H1 (cell line): ENCODE measurements around the gene ZNF121. TPM values are rescaled to one million over a fixed set of nuclear protein-coding genes. Genes with fewer than 3 reads are reported as not detected.
A peak's percentile ranks its signal among the peaks of the same experiment; 100 is the strongest.

Experiments
- CTCF ChIA-PET: fragments of 300-600 bp; sonication (Branson Sonifier 250); formaldehyde crosslinking; loops from one replicate; lab custom pipeline; 2021; ENCODE audit not compliant: partially characterized antibody; lab: Charles Lee
- POLR2A ChIA-PET: fragments of 300-600 bp; sonication (Branson Sonifier 250); formaldehyde crosslinking; loops from one replicate; lab custom pipeline; 2021; ENCODE audit warnings: inconsistent platforms; ENCODE audit not compliant: partially characterized antibody; lab: Charles Lee
- DNase-seq, 2 experiments: peaks; one replicate each; pipeline versions ENCODE4 v3.0.0 to v3.0.0-alpha.2; 2010 to 2022; ENCODE audit warnings: low spot score in 2 of 2, low read depth in 1 of 2, mixed read lengths in 1 of 2
- FAIRE-seq: peaks from 2 replicates; lab custom pipeline; 2011; peaks lifted over from hg19 to GRCh38; lab: Jason Lieb, UNC
- H2AFZ ChIP-seq: 2 replicates; pipeline ENCODE4 v1.8.1; 2012; ENCODE audit warnings: low read length, inconsistent platforms
- H2AK5ac ChIP-seq: 2 replicates; pipeline ENCODE4 v1.6.1; 2013; ENCODE audit warnings: low read depth, low read length
- H2BK120ac ChIP-seq: replicated peaks from 2 replicates; pipeline ENCODE3; 2013; ENCODE audit warnings: low read depth, low read length, inconsistent platforms
- H2BK12ac ChIP-seq: 2 replicates; pipeline ENCODE4 v1.6.1; 2013; ENCODE audit warnings: low read depth, low read length
- H2BK15ac ChIP-seq: 2 replicates; pipeline ENCODE4 v1.6.1; 2013; ENCODE audit warnings: low read length
- H2BK20ac ChIP-seq: 2 replicates; pipeline ENCODE4 v1.6.1; 2013; ENCODE audit warnings: low read length
- H2BK5ac ChIP-seq: 2 replicates; pipeline ENCODE4 v1.6.1; 2013; ENCODE audit warnings: low read depth, low read length
- H3K14ac ChIP-seq: 2 replicates; pipeline ENCODE4 v1.6.1; 2013; ENCODE audit warnings: inconsistent platforms; ENCODE audit not compliant: insufficient read length
- H3K18ac ChIP-seq: 2 replicates; pipeline ENCODE4 v1.6.1; 2013; ENCODE audit warnings: low read length; ENCODE audit errors: extremely low read depth
- H3K23ac ChIP-seq: 2 replicates; pipeline ENCODE4 v1.6.1; 2013; ENCODE audit warnings: inconsistent platforms; ENCODE audit not compliant: insufficient read length
- H3K23me2 ChIP-seq: 2 replicates; pipeline ENCODE4 v1.6.1; 2013; ENCODE audit warnings: low read depth, low read length
- H3K27ac ChIP-seq: 2 replicates; pipeline ENCODE4 v1.6.1; 2011; ENCODE audit warnings: low read depth, low read length, inconsistent platforms
- H3K27me3 ChIP-seq, 4 experiments: replicated peaks in 1 of 4; 1 replicate in 1 of 4; 2 replicates in 3 of 4; pipeline versions ENCODE4 v1.6.1 to v1.8.1; 2011 to 2013; ENCODE audit warnings: low read length in 3 of 4, mild to moderate bottlenecking in 3 of 4, inconsistent platforms in 2 of 4, mixed read lengths in 2 of 4, moderate library complexity in 1 of 4; ENCODE audit not compliant: control insufficient read depth in 3 of 4, insufficient read depth in 3 of 4; ENCODE audit errors: extremely low read depth in 1 of 4
- H3K36me3 ChIP-seq, 4 experiments: 2 replicates each; pipeline versions ENCODE4 v1.6.1 to v1.8.1; 2011 to 2013; ENCODE audit warnings: mild to moderate bottlenecking in 4 of 4, low read length in 3 of 4, moderate library complexity in 2 of 4, control low read depth in 1 of 4, inconsistent platforms in 1 of 4; ENCODE audit not compliant: insufficient read depth in 4 of 4, control insufficient read depth in 2 of 4
- H3K4ac ChIP-seq: replicated peaks from 2 replicates; pipeline ENCODE3; 2013; ENCODE audit warnings: low read length, low read depth, mixed read lengths, inconsistent platforms; ENCODE audit not compliant: insufficient read length
- H3K4me1 ChIP-seq, 4 experiments: replicated peaks in 1 of 4; 1 replicate in 1 of 4; 2 replicates in 3 of 4; pipeline versions ENCODE4 v1.6.1 to v1.8.1; 2011 to 2013; ENCODE audit warnings: low read length in 3 of 4, inconsistent platforms in 2 of 4, mixed read lengths in 1 of 4; ENCODE audit not compliant: insufficient read depth in 4 of 4, control insufficient read depth in 3 of 4
- H3K4me2 ChIP-seq, 2 experiments: 2 replicates each; pipeline versions ENCODE4 v1.6.1 to v1.8.1; 2011 to 2013; ENCODE audit warnings: low read depth in 2 of 2, low read length in 2 of 2, control low read depth in 1 of 2, inconsistent platforms in 1 of 2, mild to moderate bottlenecking in 1 of 2; ENCODE audit not compliant: insufficient read depth in 1 of 2
- H3K4me3 ChIP-seq, 4 experiments: fragments of 200-600, 300-600 bp in 1 of 4; sonication (generic), shearing (Covaris generic), sonication (Bioruptor Twin) in 1 of 4; 2 replicates each; pipeline versions ENCODE4 v1.5.1 to v1.8.1; 2011 to 2016; ENCODE audit warnings: low read length in 4 of 4, low read depth in 3 of 4, control low read depth in 2 of 4, inconsistent platforms in 2 of 4, mild to moderate bottlenecking in 2 of 4, mixed read lengths in 1 of 4, moderate library complexity in 1 of 4; ENCODE audit not compliant: insufficient read depth in 2 of 4; ENCODE audit errors: extremely low read depth in 1 of 4
- H3K56ac ChIP-seq: replicated peaks from 2 replicates; pipeline ENCODE3; 2013; ENCODE audit warnings: low read depth, mild to moderate bottlenecking, mixed read lengths, low read length, inconsistent platforms; ENCODE audit not compliant: insufficient read length
- H3K79me1 ChIP-seq: 2 replicates; pipeline ENCODE4 v1.6.1; 2013; ENCODE audit warnings: low read depth, low read length, control low read depth
- H3K79me2 ChIP-seq, 2 experiments: 2 replicates each; pipeline versions ENCODE4 v1.6.1 to v1.8.1; 2012 to 2013; ENCODE audit warnings: low read length in 2 of 2, mild to moderate bottlenecking in 2 of 2, inconsistent platforms in 1 of 2; ENCODE audit not compliant: insufficient read depth in 2 of 2, control insufficient read depth in 1 of 2
- H3K9ac ChIP-seq, 4 experiments: replicated peaks in 1 of 4; 1 replicate in 1 of 4; 2 replicates in 3 of 4; pipeline versions ENCODE4 v1.6.1 to v1.8.1; 2011 to 2013; ENCODE audit warnings: low read depth in 3 of 4, low read length in 3 of 4, control low read depth in 2 of 4, mild to moderate bottlenecking in 2 of 4, moderate library complexity in 2 of 4, inconsistent platforms in 1 of 4; ENCODE audit errors: extremely low read depth in 1 of 4
- H3K9me3 ChIP-seq, 2 experiments: 2 replicates each; pipeline versions ENCODE4 v1.6.1 to v1.8.1; 2012 to 2013; ENCODE audit warnings: mild to moderate bottlenecking in 2 of 2, moderate library complexity in 2 of 2, control low read depth in 1 of 2, inconsistent platforms in 1 of 2, low read depth in 1 of 2, low read length in 1 of 2, mixed read lengths in 1 of 2; ENCODE audit not compliant: insufficient read depth in 2 of 2
- H4K20me1 ChIP-seq, 2 experiments: replicated peaks in 1 of 2; 2 replicates each; pipeline versions ENCODE3 to v1.8.1; 2011 to 2013; ENCODE audit warnings: inconsistent platforms in 2 of 2, low read length in 2 of 2, mild to moderate bottlenecking in 1 of 2; ENCODE audit not compliant: insufficient read depth in 2 of 2, control insufficient read depth in 1 of 2
- H4K5ac ChIP-seq: 2 replicates; pipeline ENCODE4 v1.6.1; 2013; ENCODE audit warnings: low read length, low read depth, mixed read lengths, inconsistent platforms; ENCODE audit not compliant: insufficient read length
- H4K8ac ChIP-seq: 2 replicates; pipeline ENCODE4 v1.8.0; 2013; ENCODE audit warnings: mild to moderate bottlenecking, moderate library complexity, low read length, inconsistent platforms; ENCODE audit not compliant: insufficient read depth; ENCODE audit errors: extremely low read depth
- H4K91ac ChIP-seq: replicated peaks from 2 replicates; pipeline ENCODE3; 2013; ENCODE audit warnings: low read length, mixed read lengths, inconsistent platforms; ENCODE audit not compliant: insufficient read length
- ATF3 ChIP-seq: IDR thresholded peaks from 2 replicates; pipeline ENCODE4 v1.6.1; 2011; ENCODE audit warnings: low read depth, mild to moderate bottlenecking, low read length; ENCODE audit not compliant: insufficient read depth
- BRCA1 ChIP-seq: IDR thresholded peaks from 2 replicates; pipeline ENCODE4 v1.6.1; 2012; ENCODE audit warnings: low read depth, low read length, improper control_type of control experiment
- SIN3A ChIP-seq, 2 experiments: IDR thresholded peaks in 1 of 2; conservative IDR thresholded peaks in 1 of 2; 2 replicates each; pipeline ENCODE4 v1.6.1; 2011 to 2012; ENCODE audit warnings: low read length in 2 of 2, improper control_type of control experiment in 1 of 2, low read depth in 1 of 2, mild to moderate bottlenecking in 1 of 2
- ZNF274 ChIP-seq: IDR thresholded peaks from 2 replicates; pipeline ENCODE4 v1.7.0; 2012; ENCODE audit warnings: low read length, borderline replicate concordance; ENCODE audit errors: extremely low read depth
- WGBS, 2 experiments: shearing (Covaris generic) in 1 of 2; methylation state at CpG; one replicate each; pipeline versions ENCODE4 v1.1.6 to v1.1.7; 2013 to 2015; ENCODE audit warnings: low lambda C conversion rate in 2 of 2, mixed read lengths in 2 of 2, inconsistent platforms in 1 of 2, low coverage in 1 of 2, missing lambda C conversion rate in 1 of 2; ENCODE audit not compliant: insufficient replicate concordance in 2 of 2, insufficient coverage in 1 of 2, insufficient read length in 1 of 2; ENCODE audit errors: extremely low coverage in 1 of 2, missing lambda C conversion rate in 1 of 2; 5-methylcytosine and 5-hydroxymethylcytosine counted together
- polyA plus RNA-seq, 7 experiments: library from polyadenylated mRNA; depleted of rRNA in 3 of 7; stranded (reverse) in 5 of 7; unstranded in 2 of 7; fragments of >200 nt in 5 of 7; fragments of 200-250 nt in 2 of 7; gene quantifications; 1 replicate in 5 of 7; 2 replicates in 1 of 7; 4 replicates in 1 of 7; pipeline versions ENCODE4 v1.2.1 to v1.2.3, GENCODE V29; 2011 to 2013; ENCODE audit warnings: missing spikeins in 2 of 7, mixed read lengths in 2 of 7
- total RNA-seq: library from RNA; stranded (reverse); fragmentation: NEBNext Ultra II Directional; extraction: Animal tissue kit (Norgen Biotek cat#: 25700); gene quantifications from 2 replicates; pipeline ENCODE4 v1.2.1, GENCODE V29; 2021

The ZNF121 gene
- total and polyA plus RNA-seq, 2 of the 8 experiments (the other 6 are each of a cell fraction or from before 2014, with no cell fraction given), result 22.2 to 220 TPM

- Histone ChIP-seq H3K4me3 (peak overlapping the region in 1 of 4 experiments; percentile 6; a peak in 1 of 8 replicates), H2BK20ac (no peak overlapping the region), H3K4ac (no peak overlapping the region), H3K14ac (no peak overlapping the region), H4K5ac (no peak overlapping the region), H2AFZ (no peak overlapping the region)
- CTCF ChIA-PET, result no interaction called here
- TF ChIP-seq ZNF274 (peak; percentile 25; the same call in 1 of the 2 replicates), BRCA1 (no peak), SIN3A (conservative IDR thresholded peaks at IDR 0.05 in 1 of 2, IDR thresholded peaks at IDR 0.05 in 1 of 2; ENCODE audit: low read depth in 1 of 2, low read length in 2 of 2) (no peak), ATF3 (no peak)
- TF ChIP-seq, all 59 proteins: peak for 1
- Histone ChIP-seq H3K4me2 (no peak overlapping the region), H2BK120ac (no peak overlapping the region), H3K9ac (no peak overlapping the region), H3K27me3 (no peaks in the 10 kb centered on the region), H2AK5ac (no peak overlapping the region), H3K23ac (no peak overlapping the region), H3K9me3 (peaks cover 79 to 86% of the 10 kb centered on the region in 2 experiments), H2BK5ac (no peak overlapping the region), H3K27ac (no peak overlapping the region), H3K4me1 (no peaks in the 10 kb centered on the region), H3K56ac (no peak overlapping the region), H3K79me2 (no peaks in the 10 kb centered on the region), H4K91ac (no peak overlapping the region), H2BK15ac (no peak overlapping the region), H3K23me2 (no peaks in the 10 kb centered on the region), H4K8ac (no peak overlapping the region), H3K36me3 (peaks cover 9 to 54% (median 31%) of the 10 kb centered on the region in 4 experiments), H2BK12ac (no peak overlapping the region), H3K18ac (no peak overlapping the region), H3K79me1 (no peaks in the 10 kb centered on the region), H4K20me1 (no peaks in the 10 kb centered on the region)
- POLR2A ChIA-PET, result interaction anchor here (0.6 to 2.3 kb wide), 3 partner anchors 12 to 475 kb away, joined by 3 to 5 read pairs (median 3); no protein-coding TSS in a partner anchor
- WGBS, 2 experiments, result 96% methylated on average over 1 of the region's 1 CpG; no CpG with 5 or more reads in 1 of the 2 experiments
- no peak for FAIRE-seq
- DNase-seq, result no peak
These were observed 60.3 kb downstream of the ZNF121 start for GRCh38 chr19:9523885-9524474.
